Stimulated activated CD4-positive, alpha-beta T cell treated with anti-CD3 and anti-CD28 coated beads, Interleukin-1b, Interleukin-23, amount 100 ng/mL, for 1 hour (primary cell): ENCODE data around the gene MAB21L4.
A peak's percentile ranks its signal among the peaks of the same experiment; 100 is the strongest.
"Not testable (repeated sequence)": the region's sequence is repeated elsewhere in the genome, so short reads cannot be mapped to it uniquely, and the experiment has no call there.

Source experiments
- DNase-seq, 2 donors: peaks; one replicate each; pipeline ENCODE4 v3.0.0-alpha.2; 2020; ENCODE audit warnings: low read depth in 2 of 2

The MAB21L4 gene

DNA sequence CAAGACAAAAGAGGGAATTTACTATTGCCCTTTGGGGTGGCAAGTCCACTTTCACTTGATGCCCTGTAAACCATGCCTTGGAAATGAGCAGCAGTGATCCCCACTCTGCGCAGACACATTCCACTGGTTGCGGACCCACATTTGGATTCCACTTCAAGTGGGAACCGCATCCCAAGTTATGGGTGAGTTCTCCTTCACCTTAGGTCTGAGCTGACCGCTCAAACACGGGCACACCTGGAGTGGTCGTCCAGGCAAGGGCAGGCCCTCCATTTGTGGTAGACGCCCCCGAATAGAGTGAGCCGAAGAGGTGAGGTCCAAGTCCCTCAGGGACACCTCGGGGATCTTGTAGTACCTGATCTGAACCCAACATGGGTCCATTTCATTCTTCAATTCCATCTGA is 37.1 kb downstream of the MAB21L4 start:
- DNase-seq, result no peak

GRCh38 chr2:240858321-240858720 is 37.6 kb downstream of the MAB21L4 start:
- no peak for DNase-seq

DNA sequence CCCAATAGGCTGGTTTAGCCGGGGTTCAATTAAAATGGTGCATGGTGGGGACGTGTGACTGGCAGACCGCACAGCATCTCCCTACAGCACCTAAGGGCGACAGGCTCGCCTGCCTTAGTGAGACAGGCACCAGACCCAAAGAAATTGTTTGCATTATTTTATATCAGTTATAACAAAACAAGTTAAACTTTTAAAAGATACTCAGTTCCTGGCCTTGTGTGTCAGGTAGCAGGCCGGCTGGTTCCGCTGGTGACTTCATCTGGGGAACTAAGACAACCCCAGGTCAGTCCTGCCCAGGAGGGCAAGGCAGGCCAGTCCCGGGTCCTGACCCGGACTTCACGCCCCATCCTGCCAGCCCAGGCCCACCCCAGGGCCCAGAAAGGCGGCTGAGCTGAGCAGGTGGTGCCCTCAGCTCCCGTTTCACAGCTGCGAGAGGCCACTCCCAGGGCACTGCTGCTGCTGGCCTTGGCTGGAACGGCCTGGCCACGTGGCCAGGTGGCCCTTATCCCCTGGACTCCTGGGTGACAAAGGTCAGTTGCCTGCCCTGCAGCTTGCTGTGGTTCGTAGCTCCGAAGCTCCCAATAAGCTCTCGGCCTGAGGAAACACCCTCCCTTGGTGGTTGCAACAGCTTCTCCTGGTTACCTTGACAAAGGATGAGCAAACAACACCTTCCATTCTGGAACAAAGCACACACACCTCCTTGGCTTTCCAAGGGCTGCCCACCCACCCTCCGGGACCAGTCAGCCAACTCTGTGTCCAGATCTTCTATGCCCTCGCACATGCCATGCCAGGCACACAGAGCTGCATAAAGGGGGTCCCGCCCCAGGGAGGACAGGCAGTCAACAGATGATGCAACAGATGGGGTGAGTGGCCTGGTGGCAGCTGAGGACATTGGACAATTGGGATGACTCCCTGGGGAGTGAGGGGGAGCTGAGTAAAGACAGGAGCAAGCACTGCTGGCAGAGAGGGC is 38.6 kb downstream of the MAB21L4 start:
- DNase-seq, result no peak

GRCh38 chr2:240856151-240856980 is 39.6 kb downstream of the MAB21L4 start:
- no peak for DNase-seq

DNA sequence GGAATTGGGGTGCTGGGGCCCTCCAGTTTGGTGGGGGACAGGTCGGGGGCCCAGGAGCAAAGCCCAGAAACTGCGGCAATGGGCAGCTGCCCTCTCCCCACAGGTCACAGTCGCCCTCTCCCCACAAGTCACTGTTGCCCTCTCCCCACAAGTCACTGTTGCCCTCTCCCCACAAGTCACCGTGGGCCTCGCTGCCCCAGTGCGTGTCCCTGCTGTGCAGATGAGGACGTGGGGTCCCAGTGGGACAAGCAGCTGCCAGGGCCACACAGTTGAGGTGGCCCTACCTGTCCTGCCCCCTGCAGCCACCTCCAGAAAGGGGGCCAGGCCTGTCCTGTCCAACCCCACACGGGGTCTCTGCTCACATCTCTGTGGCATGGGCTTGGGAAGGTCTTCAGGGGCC is 40.3 kb downstream of the MAB21L4 start:
- DNase-seq, result no peak

GRCh38 chr2:240852671-240853314 is 43.2 kb downstream of the MAB21L4 start:
- no peak for DNase-seq

DNA sequence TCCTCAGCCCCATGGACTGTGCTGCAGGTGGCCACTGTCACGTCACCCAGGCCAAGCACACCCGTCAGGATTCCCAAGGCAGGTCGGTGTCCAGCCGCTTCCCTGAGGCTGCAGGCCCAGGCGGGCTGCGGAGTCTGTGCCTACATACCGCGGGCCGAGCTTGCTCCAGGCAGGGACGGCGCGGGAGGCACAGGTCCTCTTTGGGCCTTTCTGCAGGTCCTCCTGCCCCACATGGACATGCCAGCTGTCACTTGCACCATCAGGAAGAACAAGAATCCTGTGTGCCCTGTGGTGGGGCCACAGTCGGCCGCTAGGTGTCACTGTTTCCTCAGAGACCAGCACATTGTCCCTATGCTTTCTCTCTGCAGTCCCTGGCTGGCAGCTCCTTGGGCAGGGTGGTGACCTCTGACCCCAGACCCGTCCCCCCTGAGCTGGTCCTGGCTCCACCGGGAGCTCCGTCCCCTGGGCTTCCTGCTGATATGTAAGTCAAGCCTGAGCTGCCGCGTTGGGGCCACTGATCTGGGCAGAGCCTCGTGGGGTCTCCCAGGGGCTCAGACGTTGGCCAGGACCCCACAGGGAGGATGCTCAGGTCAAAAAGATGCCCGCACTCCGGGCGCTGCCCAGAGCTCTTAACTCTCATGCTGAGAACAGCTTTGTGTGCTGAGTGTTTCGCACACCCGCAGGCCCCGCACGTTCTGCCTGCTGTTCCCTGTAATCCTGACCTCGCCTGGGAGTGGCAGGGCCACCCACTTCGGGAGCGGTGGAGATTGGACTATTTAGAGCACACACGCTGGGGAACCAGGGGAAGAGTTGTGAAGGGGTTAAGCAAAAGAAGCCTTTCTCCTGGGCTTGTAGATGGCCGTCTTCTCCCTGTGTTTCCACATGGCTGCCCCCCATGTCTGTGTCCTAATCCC is 44.6 kb downstream of the MAB21L4 start:
- DNase-seq, result peak; percentile 64 to 74

- DNase-seq, result no peak
Observed at GRCh38 chr2:240850756-240851077, 45.2 kb downstream of the MAB21L4 start.

- DNase-seq, result no peak
Observed at GRCh38 chr2:240850026-240850425, 45.9 kb downstream of the MAB21L4 start.

DNA sequence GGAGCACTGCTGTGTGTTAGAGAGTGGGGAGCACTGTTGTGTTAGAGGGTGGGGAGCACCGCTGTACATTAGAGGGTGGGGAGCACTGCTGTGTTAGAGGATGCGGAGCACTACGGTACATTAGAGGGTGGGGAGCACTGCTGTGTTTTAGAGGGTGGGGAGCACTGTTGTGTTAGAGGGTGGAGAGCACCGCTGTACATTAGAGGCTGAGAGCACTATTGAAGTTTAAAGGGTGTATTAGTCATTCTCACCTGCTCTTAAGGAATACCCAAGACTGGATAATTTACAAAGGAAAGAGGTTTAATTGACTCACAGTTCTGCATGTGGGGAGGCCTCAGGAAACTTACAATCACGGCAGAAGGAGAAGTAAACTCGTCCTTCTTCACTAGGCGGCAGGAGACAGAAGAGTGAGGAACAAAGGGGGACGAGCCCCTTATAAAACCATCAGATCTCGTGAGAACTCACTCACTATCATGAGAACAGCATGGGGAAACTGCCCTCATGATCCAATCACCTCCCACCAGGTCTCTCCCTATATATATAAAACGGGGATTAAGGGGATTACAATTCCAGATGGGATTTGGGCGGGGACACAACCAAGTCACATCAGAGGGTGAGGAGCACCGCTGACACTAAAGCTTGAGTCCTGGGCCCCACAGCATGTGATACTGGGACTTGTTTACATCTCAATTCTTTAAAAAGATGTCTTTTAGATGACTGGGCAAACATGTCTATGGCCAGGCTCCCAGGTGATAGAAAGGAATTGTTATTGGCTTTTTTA is 46.9 kb downstream of the MAB21L4 start:
- DNase-seq, result no peak

- DNase-seq, result no peak
Observed at GRCh38 chr2:240847817-240848216, 48.1 kb downstream of the MAB21L4 start.

GRCh38 chr2:240846873-240847595 is 48.9 kb downstream of the MAB21L4 start:
- no peak for DNase-seq

GRCh38 chr2:240846309-240846708 is 49.6 kb downstream of the MAB21L4 start:
- not testable (repeated sequence) for DNase-seq

- DNase-seq, result no peak
Observed at GRCh38 chr2:240840435-240841060, 55.4 kb downstream of the MAB21L4 start.

DNA sequence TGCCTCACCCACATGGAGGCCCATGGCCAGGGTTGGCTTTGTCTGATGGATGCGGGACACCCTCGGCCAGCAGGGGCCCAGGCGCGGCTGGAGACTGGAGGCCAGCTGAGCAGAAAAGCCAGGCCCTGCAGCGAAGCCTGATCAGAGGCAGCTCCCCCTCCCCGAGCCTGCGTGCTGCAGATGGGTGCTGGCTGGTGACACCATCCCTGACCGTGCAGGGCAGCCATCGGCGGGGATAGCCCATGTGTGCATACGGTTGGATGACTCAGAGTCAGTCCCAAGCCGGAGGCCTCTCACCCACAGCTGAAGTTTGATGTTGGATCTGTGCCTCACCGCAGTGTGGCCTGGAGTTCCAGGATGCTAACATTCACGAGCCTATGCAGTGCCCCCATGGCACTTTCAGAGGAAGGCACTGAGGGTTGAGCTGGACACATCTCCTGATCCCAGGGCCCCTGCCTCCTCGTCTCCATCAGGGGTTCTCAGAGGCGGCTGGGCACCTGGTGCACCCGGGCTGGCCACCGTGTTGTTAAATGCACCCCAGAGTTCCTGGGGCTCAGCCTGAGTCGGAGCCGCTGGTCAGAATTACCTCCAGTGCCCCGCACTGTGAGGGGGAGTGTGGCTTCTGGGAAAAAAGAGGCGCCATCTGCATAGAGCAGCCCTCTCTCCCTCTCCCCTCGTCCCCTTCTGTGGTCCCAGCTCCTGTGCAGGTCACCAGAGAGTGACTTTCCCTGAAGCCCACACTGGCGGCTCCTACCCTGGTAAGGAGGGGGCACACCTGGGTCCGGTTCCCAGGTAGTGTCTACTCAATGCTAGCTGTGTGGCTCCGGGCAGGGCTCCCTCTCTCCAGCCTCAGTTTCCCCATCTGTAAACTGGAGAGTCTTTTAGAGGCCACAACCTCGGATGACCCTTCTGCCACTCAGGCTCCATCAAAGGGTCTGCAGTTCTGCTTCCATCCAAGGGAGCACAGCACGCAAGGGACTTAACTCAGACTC is 56.5 kb downstream of the MAB21L4 start:
- DNase-seq, result no peak

DNA sequence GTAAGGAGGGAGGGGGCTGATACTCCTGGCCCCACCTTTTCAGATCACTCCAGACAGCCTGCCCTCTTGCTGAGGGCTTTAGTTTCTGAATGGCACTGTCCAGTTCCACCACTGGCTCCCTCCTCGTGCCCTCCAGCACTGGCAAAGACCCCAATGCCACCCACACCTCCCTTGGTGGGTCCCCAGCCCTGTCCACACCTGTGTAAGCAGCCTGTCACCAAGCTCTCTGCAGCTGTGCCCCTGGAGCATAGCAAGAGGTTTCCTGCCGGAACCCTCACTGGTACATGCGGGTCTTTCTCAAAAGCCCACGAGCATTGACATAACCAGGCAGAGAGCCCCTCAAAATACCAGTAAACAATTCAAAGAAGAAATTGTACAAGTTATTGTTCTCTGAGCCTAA is 58.3 kb downstream of the MAB21L4 start:
- DNase-seq, result no peak

- DNase-seq, result no peak
Observed at GRCh38 chr2:240836781-240837467, 59.0 kb downstream of the MAB21L4 start.
